ENCODE measurements around the gene SMU1.

Gene SMU1

DNA sequence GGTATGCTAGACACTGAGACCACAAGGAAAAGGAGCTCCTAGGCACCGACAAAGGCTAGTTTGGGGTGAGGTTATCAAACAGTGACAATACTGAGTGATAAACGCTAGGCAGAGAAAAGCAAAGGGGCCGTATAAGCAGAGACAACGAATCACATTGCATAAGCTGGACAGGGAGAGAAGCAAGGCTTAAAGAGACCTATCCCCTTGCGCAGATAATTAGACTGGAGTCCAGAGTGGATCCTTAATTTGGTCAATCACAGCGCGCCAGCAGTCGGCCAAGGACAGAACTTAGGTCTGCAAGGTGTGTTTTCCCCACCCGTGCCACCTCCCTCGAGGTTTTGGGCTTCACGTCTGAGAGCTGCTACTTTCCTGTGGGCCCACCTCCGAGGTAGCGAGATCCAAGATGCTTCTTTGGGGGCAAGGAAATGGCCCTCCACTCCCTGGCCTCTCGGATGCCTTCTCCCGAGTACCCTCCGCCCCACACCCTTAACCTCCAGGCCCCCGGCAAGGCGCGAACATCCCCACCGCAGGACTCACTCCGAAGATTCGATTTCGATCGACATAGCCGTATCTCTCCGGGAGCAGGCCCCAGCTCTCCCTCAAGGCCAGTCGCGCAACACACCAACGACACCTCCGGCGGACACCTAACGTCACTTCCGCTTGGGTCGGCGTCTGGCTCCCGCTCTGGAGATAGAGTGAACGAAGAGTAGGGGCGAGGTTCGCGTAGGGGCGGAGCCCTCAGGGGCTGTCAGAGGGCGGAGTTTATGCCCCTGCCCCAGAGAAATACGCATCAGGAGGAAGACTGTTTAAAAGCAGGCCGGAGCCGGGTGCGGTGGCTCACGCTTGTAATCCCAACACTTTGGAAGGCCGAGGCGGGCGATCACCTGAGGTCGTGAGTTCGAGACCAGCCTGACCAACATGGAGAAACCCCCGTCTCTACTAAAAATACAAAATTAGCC is at the start of gene SMU1:
TSS of gene SMU1 (minus strand) at position 629 of the 959 bp plus-strand sequence. CDS start at position 563, 66 bp downstream.
- in situ Hi-C loops (cut with MboI; ENCODE audit: low sequenced_read_pairs): no loop called here

GRCh38 chr9:33125461-33125860 is 49.0 kb upstream of the SMU1 start:
- in situ Hi-C loops (cut with MboI; ENCODE audit: low sequenced_read_pairs): no loop called here

DNA sequence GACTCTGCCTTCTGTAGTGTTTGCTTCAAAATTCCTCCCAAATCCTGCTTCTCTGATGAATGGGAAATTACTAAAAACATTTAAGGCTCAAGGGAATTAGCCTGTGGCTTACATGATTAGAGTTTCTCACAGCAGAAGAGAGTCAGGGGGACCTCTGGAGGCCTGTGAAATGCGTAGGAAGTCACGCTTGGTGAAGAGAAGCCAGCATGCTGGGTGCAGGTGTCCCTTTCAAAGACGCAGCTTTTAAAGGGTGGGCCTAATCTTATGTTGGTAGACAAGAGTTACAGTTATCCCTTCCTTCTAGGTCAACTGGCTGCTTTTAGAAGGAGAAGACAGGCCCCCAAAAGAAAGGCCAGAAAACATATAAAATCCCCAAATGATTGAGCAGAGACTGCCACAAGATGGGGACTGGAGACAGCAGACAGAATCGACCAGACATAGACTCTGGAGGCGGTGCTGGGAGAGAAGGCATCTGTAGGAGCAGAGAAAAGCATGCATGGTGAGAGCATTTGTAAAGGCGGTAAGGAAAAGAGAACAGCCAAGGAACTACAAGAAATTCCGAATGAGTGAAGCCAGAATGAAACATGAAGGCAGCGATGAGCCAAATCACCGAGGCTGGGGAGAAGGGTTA is 48.4 kb upstream of the SMU1 start:
- in situ Hi-C loops (cut with MboI; ENCODE audit: low sequenced_read_pairs): no loop called here

DNA sequence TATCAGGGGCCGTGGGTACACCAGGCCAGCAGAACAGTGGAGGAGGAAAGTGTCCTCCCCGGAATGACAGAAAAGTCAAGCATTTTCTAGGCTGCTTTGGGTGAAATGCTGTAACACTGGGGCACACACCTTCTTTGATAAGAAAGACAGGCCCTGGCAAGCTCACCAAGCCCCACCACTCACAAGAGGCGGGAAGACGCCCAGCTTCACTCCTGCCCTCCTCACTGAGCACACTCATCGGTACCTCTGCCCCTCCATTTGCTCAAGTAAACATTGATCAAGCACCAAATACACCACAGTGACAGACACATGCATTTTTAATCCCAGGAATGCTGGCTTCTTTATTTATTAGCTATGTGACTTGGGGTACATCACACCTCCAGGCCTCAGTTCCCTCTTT is 47.6 kb upstream of the SMU1 start:
- in situ Hi-C loops (cut with MboI; ENCODE audit: low sequenced_read_pairs): no loop called here

DNA sequence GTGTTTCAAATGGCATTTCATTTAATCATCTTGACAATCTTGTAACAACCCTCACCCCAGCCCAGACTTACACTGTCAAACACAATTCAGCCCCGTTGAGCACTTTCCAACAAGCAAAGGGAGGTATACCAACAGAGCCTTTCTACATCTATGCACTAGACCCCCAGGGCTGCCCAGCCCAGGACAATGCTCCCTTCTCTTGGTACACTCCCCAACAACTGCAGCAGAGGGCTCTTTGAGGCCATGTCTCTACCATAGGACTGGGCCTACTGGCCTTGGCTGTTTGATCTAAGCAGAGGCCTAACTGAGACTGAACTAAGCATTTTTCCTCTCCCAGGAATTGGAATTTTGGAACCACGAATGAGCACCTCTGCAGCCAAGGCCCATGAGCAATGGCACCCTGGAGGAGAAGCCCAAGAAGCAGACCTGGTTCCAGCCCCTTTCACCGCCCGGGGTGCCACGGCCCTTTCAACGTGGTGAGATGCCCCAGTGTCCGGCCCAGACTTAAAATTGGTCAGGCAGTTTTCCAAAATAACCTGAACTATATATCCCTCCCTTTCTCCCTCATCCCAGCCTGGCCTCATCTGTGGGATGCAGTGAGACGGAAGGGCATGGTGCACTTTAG is 47.0 kb upstream of the SMU1 start:
- in situ Hi-C loops (cut with MboI; ENCODE audit: low sequenced_read_pairs): no loop called here

DNA sequence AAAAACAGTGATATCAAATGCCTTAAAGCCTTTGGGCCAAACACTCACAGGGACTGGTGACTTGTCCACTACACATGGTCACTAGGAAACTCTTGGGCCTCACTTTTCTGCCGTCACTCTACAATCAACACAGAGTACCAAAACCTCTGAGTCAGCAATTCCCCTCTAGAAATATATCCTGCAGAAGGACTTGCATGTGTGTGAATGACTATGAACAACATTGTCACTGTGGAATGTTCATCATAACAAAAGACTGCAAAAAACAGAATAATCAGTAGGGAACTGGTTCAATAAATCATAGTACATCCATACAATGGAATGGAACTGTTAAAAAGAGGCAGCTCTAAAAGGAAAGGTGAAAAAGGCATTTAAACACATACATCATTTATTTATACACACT is 44.1 kb upstream of the SMU1 start:
- in situ Hi-C loops (cut with MboI; ENCODE audit: low sequenced_read_pairs): no loop called here

GRCh38 chr9:33117796-33118195 is 41.3 kb upstream of the SMU1 start:
- in situ Hi-C loops (cut with MboI; ENCODE audit: low sequenced_read_pairs): no loop called here

GRCh38 chr9:33117306-33117705 is 40.8 kb upstream of the SMU1 start:
- in situ Hi-C loops (cut with MboI; ENCODE audit: low sequenced_read_pairs): no loop called here

- in situ Hi-C loops (cut with MboI; ENCODE audit: low sequenced_read_pairs): no loop called here
These were observed 40.4 kb upstream of the SMU1 start for GRCh38 chr9:33116860-33117259.

DNA sequence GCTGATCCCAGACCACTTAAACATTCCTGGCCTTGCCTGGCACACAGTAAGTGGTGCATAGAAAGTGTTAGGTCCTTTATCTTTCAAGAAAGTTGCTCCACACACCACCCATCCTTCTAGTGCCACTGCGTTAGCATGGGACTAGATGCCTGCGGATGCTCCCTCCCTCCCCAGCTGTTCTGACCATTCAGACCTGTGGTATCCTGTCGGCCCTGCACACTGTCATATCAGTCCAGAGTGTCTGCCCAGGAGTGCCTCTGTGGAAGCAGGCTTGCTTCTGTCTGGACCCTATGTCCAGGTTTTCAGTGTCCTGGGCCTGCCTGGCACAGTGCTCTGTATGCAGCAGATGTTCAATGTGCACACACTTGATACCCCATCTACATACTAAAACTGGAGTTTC is 38.3 kb upstream of the SMU1 start:
- in situ Hi-C loops (cut with MboI; ENCODE audit: low sequenced_read_pairs): no loop called here

- in situ Hi-C loops (cut with MboI; ENCODE audit: low sequenced_read_pairs): no loop called here
These were observed 37.5 kb upstream of the SMU1 start for GRCh38 chr9:33113799-33114547.

- in situ Hi-C loops (cut with MboI; ENCODE audit: low sequenced_read_pairs): no loop called here
These were observed 35.6 kb upstream of the SMU1 start for GRCh38 chr9:33112094-33112493.

- in situ Hi-C loops (cut with MboI; ENCODE audit: low sequenced_read_pairs): no loop called here
These were observed 35.2 kb upstream of the SMU1 start for GRCh38 chr9:33111631-33112030.

DNA sequence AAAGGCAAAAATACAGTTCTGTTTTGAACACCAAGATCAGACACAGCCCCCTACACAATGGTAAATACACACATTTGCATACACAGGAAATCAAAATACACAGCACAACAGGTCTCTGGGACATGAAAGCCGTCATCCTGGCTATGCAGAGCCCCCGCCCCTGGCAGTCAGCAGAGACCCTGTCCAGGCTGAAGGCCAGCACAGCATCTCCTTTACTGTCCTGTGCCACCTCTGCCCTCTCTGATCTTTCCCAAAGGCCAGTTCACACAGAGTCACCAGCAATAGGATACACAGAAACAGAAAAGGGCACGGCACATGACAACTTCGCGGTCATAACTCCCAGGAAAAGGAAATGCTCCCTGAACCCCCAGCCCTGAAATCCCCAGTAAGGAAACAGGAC is 34.2 kb upstream of the SMU1 start:
- in situ Hi-C loops (cut with MboI; ENCODE audit: low sequenced_read_pairs): no loop called here

- in situ Hi-C loops (cut with MboI; ENCODE audit: low sequenced_read_pairs): no loop called here
These were observed 33.5 kb upstream of the SMU1 start for GRCh38 chr9:33109850-33110595.

- in situ Hi-C loops (cut with MboI; ENCODE audit: low sequenced_read_pairs): no loop called here
These were observed 32.6 kb upstream of the SMU1 start for GRCh38 chr9:33109097-33109496.

GRCh38 chr9:33108472-33108871 is 32.0 kb upstream of the SMU1 start:
- in situ Hi-C loops (cut with MboI; ENCODE audit: low sequenced_read_pairs): no loop called here

GRCh38 chr9:33107762-33108161 is 31.3 kb upstream of the SMU1 start:
- in situ Hi-C loops (cut with MboI; ENCODE audit: low sequenced_read_pairs): no loop called here

GRCh38 chr9:33106827-33107621 is 30.6 kb upstream of the SMU1 start:
- in situ Hi-C loops (cut with MboI; ENCODE audit: low sequenced_read_pairs): no loop called here

- in situ Hi-C loops (cut with MboI; ENCODE audit: low sequenced_read_pairs): no loop called here
These were observed 29.9 kb upstream of the SMU1 start for GRCh38 chr9:33106372-33106771.
